Esophagus muscularis mucosa (tissue), 4 donors: ENCODE results near the gene CLIC6.
"Not testable (repeated sequence)": the region's sequence is repeated elsewhere in the genome, so short reads cannot be mapped to it uniquely, and the experiment has no call there.

Experiments
- CTCF ChIP-seq, 3 experiments: fragments of 200-600 bp in 2 of 3; fragments of 450-650 bp in 1 of 3; sonication (generic) in 2 of 3; IDR thresholded peaks; one replicate each; pipeline ENCODE4 v1.5.1; 2017 to 2019; ENCODE audit warnings: antibody characterized with exemption in 3 of 3, mild to moderate bottlenecking in 2 of 3, moderate library complexity in 1 of 3
- EP300 ChIP-seq: sonication (generic); formaldehyde crosslinking; IDR thresholded peaks from one replicate; pipeline ENCODE4 v1.6.1; 2017; ENCODE audit warnings: antibody characterized with exemption
- POLR2A ChIP-seq: fragments of 450-650 bp; IDR thresholded peaks from one replicate; pipeline ENCODE4 v1.6.1; 2017; ENCODE audit warnings: antibody characterized with exemption, moderate library complexity, mild to moderate bottlenecking, low read depth
- POLR2AphosphoS5 ChIP-seq, 2 donors: sonication (generic); formaldehyde crosslinking; IDR thresholded peaks; one replicate each; pipeline ENCODE4 v1.6.1; 2017; ENCODE audit warnings: antibody characterized with exemption in 2 of 2

DNA sequence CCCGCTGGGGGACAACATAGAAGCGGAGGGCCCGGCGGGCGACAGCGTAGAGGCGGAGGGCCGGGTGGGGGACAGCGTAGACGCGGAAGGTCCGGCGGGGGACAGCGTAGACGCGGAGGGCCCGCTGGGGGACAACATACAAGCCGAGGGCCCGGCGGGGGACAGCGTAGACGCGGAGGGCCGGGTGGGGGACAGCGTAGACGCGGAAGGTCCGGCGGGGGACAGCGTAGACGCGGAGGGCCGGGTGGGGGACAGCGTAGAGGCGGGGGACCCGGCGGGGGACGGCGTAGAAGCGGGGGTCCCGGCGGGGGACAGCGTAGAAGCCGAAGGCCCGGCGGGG lies 1.1 kb downstream of the CLIC6 start:
- not testable (repeated sequence) for TF ChIP-seq POLR2A; CTCF (IDR thresholded peaks at IDR 0.05); EP300; POLR2AphosphoS5 (IDR thresholded peaks at IDR 0.05)
